Measurements from ENCODE around the gene MAOA. TPM values are rescaled to one million over a fixed set of nuclear protein-coding genes. Genes with fewer than 3 reads are reported as not detected.

The MAOA gene
- total RNA-seq, 1 experiment from 2014 or later: 1.8 TPM

DNA sequence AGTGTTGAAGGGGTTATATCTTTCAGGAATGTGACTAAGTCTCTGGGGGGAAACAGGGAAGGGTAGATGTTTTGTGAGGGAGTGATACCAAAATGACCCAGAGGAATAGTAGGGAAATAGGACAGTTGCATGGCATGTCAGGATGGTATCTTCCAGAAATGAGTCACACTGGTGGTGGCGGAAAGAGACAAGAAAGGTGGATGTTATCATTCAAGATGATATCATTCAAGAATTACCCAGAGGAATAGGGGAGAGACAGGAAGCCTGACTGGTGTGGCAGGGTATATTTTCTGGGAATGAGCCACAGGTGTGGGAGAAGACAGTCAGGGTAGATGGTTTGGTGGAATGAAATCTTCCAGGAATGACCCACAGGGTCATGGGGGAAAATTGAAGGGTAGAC lies 61.1 kb downstream of the MAOA start:
- CTCF ChIA-PET: no interaction called here
- no peak overlapping the region for H3K4me3 Mint-ChIP-seq (ENCODE audit: low read depth, unreplicated experiment)
- no peak overlapping the region for H3K27ac Mint-ChIP-seq (ENCODE audit: unreplicated experiment)
- no peaks in the 10 kb centered on the region for H3K27me3 Mint-ChIP-seq (ENCODE audit: unreplicated experiment)
- H3K4me1 Mint-ChIP-seq (ENCODE audit: low read depth, unreplicated experiment): no peaks in the 10 kb centered on the region
- no peak for DNase-seq
- intact Hi-C loops (cut with micrococcal nuclease; ENCODE audit: unreplicated experiment): no loop called here
- H3K36me3 Mint-ChIP-seq (ENCODE audit: insufficient read depth, unreplicated experiment): no peaks in the 10 kb centered on the region
- no TSS peak for BruUV-seq (replicated peaks)
- no peak for TF ChIP-seq CTCF (IDR thresholded peaks at IDR 0.05; ENCODE audit: unreplicated experiment)
- no peaks in the 10 kb centered on the region for H3K9me3 Mint-ChIP-seq (ENCODE audit: low read depth, unreplicated experiment)

- Mint-ChIP-seq H3K4me1 (ENCODE audit: low read depth, unreplicated experiment) (no peaks in the 10 kb centered on the region), H3K27ac (ENCODE audit: unreplicated experiment) (no peak overlapping the region), H3K36me3 (ENCODE audit: insufficient read depth, unreplicated experiment) (no peaks in the 10 kb centered on the region), H3K9me3 (ENCODE audit: low read depth, unreplicated experiment) (no peaks in the 10 kb centered on the region), H3K27me3 (ENCODE audit: unreplicated experiment) (no peaks in the 10 kb centered on the region), H3K4me3 (ENCODE audit: low read depth, unreplicated experiment) (no peak overlapping the region)
- no peak for TF ChIP-seq CTCF (IDR thresholded peaks at IDR 0.05; ENCODE audit: unreplicated experiment)
- intact Hi-C loops (cut with micrococcal nuclease; ENCODE audit: unreplicated experiment): no loop called here
- CTCF ChIA-PET: no interaction called here
- no TSS peak for BruUV-seq (replicated peaks)
- no peak for DNase-seq
Observed at GRCh38 chrX:43718081-43718480, 62.0 kb downstream of the MAOA start.

DNA sequence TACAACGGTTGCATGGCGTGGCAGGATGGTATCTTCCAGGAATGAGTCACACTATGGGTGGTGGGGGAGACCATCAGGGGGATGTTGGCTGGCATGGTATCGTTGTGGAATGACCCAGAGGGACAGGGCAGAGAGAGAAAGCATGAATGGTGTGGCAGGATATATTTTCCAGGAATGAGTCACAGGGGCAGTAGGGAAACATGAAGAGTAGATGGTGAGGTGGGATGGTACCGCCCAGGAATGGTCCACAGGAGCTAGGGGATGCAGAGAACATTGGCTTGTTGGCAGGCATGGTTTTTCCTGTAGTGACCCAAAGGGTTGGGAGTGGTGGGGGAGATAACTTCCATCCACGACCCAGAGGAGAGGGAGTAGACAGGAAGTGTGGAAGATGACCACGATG lies 62.4 kb downstream of the MAOA start:
- no peak overlapping the region for H3K27ac Mint-ChIP-seq (ENCODE audit: unreplicated experiment)
- no peaks in the 10 kb centered on the region for H3K4me1 Mint-ChIP-seq (ENCODE audit: low read depth, unreplicated experiment)
- no peak for TF ChIP-seq CTCF (IDR thresholded peaks at IDR 0.05; ENCODE audit: unreplicated experiment)
- no peaks in the 10 kb centered on the region for H3K27me3 Mint-ChIP-seq (ENCODE audit: unreplicated experiment)
- BruUV-seq (replicated peaks): no TSS peak
- no peak for DNase-seq
- intact Hi-C loops (cut with micrococcal nuclease; ENCODE audit: unreplicated experiment): no loop called here
- H3K9me3 Mint-ChIP-seq (ENCODE audit: low read depth, unreplicated experiment): no peaks in the 10 kb centered on the region
- no peak overlapping the region for H3K4me3 Mint-ChIP-seq (ENCODE audit: low read depth, unreplicated experiment)
- no peaks in the 10 kb centered on the region for H3K36me3 Mint-ChIP-seq (ENCODE audit: insufficient read depth, unreplicated experiment)
- CTCF ChIA-PET: no interaction called here

- no peaks in the 10 kb centered on the region for H3K36me3 Mint-ChIP-seq (ENCODE audit: insufficient read depth, unreplicated experiment)
- H3K4me3 Mint-ChIP-seq (ENCODE audit: low read depth, unreplicated experiment): no peak overlapping the region
- no peaks in the 10 kb centered on the region for H3K27me3 Mint-ChIP-seq (ENCODE audit: unreplicated experiment)
- no peak for TF ChIP-seq CTCF (IDR thresholded peaks at IDR 0.05; ENCODE audit: unreplicated experiment)
- CTCF ChIA-PET: no interaction called here
- intact Hi-C loops (cut with micrococcal nuclease; ENCODE audit: unreplicated experiment): no loop called here
- no TSS peak for BruUV-seq (replicated peaks)
- H3K4me1 Mint-ChIP-seq (ENCODE audit: low read depth, unreplicated experiment): no peaks in the 10 kb centered on the region
- H3K9me3 Mint-ChIP-seq (ENCODE audit: low read depth, unreplicated experiment): no peaks in the 10 kb centered on the region
- no peak for DNase-seq
- H3K27ac Mint-ChIP-seq (ENCODE audit: unreplicated experiment): no peak overlapping the region
Observed at GRCh38 chrX:43718956-43719355, 62.9 kb downstream of the MAOA start.

- Mint-ChIP-seq H3K36me3 (ENCODE audit: insufficient read depth, unreplicated experiment) (no peaks in the 10 kb centered on the region), H3K27ac (ENCODE audit: unreplicated experiment) (no peak overlapping the region), H3K4me3 (ENCODE audit: low read depth, unreplicated experiment) (no peak overlapping the region), H3K9me3 (ENCODE audit: low read depth, unreplicated experiment) (peaks cover 2% of the 10 kb centered on the region), H3K27me3 (ENCODE audit: unreplicated experiment) (no peaks in the 10 kb centered on the region), H3K4me1 (ENCODE audit: low read depth, unreplicated experiment) (no peaks in the 10 kb centered on the region)
- no peak for DNase-seq
- TF ChIP-seq CTCF (IDR thresholded peaks at IDR 0.05; ENCODE audit: unreplicated experiment): no peak
- CTCF ChIA-PET: no interaction called here
- BruUV-seq (replicated peaks): no TSS peak
- intact Hi-C loops (cut with micrococcal nuclease; ENCODE audit: unreplicated experiment): no loop called here
Observed at GRCh38 chrX:43720082-43720481, 64.0 kb downstream of the MAOA start.

All from Calu3 (cell line).